ENCODE results near the gene GOLGA6A. TPM values are rescaled to one million over a fixed set of nuclear protein-coding genes. Genes with fewer than 3 reads are reported as not detected.
A peak's percentile ranks its signal among the peaks of the same experiment; 100 is the strongest.
"Not testable (repeated sequence)": the region's sequence is repeated elsewhere in the genome, so short reads cannot be mapped to it uniquely, and the experiment has no call there.

Gene GOLGA6A
- total RNA-seq, 2 donors from 2014 or later: not detected

DNA sequence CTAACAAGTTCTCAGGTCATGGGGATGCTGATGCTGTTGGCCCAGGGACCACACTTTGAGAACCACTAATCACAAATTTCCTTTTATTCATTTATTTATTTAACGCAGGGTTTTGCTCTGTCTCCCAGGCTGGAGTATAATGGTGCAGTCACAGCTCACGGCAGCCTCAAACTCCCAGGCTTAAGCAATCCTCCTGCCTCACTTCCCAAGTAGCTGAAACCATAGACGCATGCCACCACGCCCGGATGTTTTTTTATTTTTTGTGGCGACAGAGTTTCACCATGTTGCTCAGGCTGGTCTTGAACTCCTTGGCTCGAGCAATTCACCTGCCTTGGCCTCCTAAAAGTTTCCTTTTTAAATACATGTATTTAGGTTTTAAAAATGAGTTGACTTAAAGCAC is 27.4 kb upstream of the GOLGA6A start:
- H3K27ac ChIP-seq: no peak overlapping the region
- H3K9me3 ChIP-seq: no peaks in the 10 kb centered on the region
- H3K36me3 ChIP-seq: no peaks in the 10 kb centered on the region
- no peak overlapping the region for H3K4me3 ChIP-seq
- no peaks in the 10 kb centered on the region for H3K4me1 ChIP-seq
- TF ChIP-seq, protein P1, sequence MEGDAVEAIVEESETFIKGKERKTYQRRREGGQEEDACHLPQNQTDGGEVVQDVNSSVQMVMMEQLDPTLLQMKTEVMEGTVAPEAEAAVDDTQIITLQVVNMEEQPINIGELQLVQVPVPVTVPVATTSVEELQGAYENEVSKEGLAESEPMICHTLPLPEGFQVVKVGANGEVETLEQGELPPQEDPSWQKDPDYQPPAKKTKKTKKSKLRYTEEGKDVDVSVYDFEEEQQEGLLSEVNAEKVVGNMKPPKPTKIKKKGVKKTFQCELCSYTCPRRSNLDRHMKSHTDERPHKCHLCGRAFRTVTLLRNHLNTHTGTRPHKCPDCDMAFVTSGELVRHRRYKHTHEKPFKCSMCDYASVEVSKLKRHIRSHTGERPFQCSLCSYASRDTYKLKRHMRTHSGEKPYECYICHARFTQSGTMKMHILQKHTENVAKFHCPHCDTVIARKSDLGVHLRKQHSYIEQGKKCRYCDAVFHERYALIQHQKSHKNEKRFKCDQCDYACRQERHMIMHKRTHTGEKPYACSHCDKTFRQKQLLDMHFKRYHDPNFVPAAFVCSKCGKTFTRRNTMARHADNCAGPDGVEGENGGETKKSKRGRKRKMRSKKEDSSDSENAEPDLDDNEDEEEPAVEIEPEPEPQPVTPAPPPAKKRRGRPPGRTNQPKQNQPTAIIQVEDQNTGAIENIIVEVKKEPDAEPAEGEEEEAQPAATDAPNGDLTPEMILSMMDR (IDR thresholded peaks at IDR 0.05): no peak
- H3K27me3 ChIP-seq: no peaks in the 10 kb centered on the region
- no peak for DNase-seq (ENCODE audit: low spot score)

DNA sequence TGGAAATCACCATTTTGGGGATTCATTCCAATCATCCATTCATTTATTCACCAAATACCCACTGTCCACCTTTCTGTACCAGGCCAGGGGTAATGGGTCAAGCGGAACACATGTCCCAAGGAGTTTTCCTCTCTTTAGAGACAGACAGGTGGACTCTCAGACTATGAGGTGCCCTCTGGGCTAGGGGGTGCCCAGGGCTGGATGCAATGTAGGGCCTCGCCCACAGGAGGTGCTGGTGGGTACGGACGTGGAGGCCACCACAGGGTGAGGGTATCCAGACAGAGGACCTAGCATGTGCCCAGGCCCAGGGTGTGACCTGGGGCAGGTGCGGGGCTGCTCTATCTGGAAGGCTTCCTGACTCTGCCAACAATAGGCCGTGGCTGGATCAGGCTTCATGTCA is 26.3 kb upstream of the GOLGA6A start:
- H3K9me3 ChIP-seq; H3K27me3 ChIP-seq; H3K4me1 ChIP-seq; H3K27ac ChIP-seq; H3K36me3 ChIP-seq; DNase-seq (ENCODE audit: low spot score); H3K4me3 ChIP-seq: not testable (repeated sequence)

DNA sequence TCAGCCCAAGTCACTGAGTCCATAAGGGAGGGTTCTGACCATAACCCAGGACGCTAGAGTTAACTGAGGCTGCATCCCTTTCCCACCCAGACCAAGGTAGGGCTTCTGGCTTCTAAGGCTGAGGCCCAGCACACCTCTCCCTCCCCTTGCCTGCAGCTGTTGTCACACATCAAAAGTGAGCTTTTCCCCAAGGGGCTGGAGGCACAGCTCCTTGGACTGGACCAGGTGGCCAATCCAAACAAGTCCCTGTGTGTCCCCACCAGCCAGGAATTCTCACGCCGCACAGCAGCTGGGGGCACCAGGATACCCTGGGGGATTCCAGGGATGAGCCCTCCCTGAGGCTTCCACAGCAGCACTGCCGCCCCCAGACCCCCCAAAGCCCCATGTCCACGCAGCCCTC is 25.8 kb upstream of the GOLGA6A start:
- Histone ChIP-seq H3K36me3 (no peaks in the 10 kb centered on the region), H3K9me3 (no peaks in the 10 kb centered on the region), H3K4me1 (no peaks in the 10 kb centered on the region), H3K27ac (no peak overlapping the region), H3K27me3 (no peaks in the 10 kb centered on the region), H3K4me3 (no peak overlapping the region)
- DNase-seq (ENCODE audit: low spot score): no peak
- TF ChIP-seq, protein P1 (IDR thresholded peaks at IDR 0.05): no peak

DNA sequence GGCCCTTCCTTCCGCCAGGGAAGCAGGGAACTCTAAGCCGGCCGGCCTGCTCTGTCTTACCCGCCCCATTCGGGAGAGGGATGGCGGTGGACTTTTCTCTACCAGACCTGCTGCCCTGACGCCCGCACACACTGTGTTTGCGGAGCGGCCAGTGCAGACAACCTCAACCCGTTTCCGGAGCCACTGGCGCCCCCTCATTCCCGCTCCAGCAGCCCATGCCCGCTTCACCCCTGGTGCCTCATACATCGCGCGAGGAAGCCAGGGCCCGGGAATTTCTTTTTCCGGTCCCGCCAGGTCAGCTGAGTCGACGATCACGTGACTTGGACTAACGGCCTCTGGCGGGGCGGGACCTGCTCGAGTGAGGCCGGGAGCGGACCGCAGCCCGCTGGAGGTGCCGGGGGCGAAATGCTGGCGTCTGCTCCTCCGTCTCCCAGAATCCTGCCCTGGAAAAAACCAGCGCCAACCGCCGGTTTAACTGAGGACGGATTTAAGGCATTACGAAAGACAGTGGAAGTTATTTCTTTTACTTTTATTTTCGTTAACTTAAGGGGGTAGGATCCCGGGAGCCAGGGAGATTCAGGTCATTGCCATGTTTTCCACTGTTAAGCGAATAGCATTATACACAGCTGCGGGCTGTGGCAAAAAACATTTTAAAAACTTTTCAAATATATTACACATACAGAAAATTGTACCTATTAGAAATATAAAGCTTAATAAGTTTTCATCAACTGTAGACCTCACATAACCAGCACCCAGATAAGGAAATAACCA is 17.8 kb upstream of the GOLGA6A start:
- not testable (repeated sequence) for H3K27me3 ChIP-seq, H3K36me3 ChIP-seq, H3K9me3 ChIP-seq, H3K4me1 ChIP-seq
- peak; percentile 97 for DNase-seq (ENCODE audit: low spot score)
- Histone ChIP-seq H3K4me3 (peak overlapping the region; percentile 34 to 51), H3K27ac (peak overlapping the region; percentile 24 to 49)

DNA sequence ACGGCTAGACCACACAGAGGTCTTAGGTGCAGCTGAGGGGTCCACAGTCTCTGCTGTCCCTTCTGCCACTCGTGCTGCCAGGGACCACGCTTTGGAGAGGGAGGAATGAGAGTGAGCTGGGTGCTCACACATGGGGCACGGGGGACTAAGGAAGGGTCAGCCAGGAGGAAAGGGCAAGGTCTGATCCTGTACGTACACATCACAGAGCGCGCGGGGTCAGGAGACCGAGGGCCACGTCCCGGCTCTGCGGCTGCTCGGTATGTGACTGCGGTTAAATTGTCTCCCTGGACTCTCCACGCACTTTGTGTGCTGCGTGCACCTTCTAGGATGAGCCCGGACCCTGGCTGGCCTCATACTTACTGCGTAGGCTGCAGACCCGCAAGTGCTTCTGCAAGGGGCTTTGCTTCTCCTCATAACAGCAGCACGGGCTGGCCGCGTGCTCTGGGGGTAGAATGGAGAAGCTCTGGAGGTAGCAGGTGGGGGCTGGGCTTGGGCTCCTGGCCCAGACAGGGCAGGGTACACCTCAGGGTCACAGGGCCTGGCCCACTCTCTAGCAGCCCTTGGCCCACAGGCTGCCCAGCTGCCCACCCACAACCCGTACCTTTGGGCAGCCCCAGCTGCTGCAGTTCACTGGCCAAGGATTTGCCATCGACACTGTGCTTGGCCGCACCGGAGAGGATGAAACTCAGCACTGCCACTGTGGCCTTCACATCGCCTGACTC is 14.6 kb upstream of the GOLGA6A start:
- not testable (repeated sequence) for H3K4me1 ChIP-seq; H3K36me3 ChIP-seq; H3K27me3 ChIP-seq; H3K27ac ChIP-seq; DNase-seq (ENCODE audit: low spot score); H3K9me3 ChIP-seq; H3K4me3 ChIP-seq

DNA sequence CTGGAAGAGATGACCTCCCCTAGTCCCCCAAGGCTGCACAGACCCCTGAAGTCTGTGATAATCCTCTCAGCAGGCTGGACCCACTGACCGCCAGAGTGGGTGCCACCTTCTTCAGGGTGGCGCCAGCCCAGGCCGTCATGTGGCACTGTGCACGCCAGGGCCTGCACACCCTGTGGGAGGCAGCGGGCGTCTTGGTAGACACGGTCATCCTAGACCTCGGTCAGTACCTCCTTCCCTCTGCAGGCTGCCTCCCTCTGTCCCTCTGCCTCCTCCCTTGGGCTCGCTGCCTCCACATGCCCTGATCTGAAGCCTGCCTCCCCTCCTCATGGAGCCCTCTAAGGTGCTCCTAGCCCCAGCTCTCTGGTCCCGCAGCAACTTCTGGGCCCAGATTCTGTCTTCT is 13.3 kb upstream of the GOLGA6A start:
- H3K4me3 ChIP-seq; H3K36me3 ChIP-seq; H3K27ac ChIP-seq; H3K27me3 ChIP-seq; H3K4me1 ChIP-seq; DNase-seq (ENCODE audit: low spot score); H3K9me3 ChIP-seq: not testable (repeated sequence)

DNA sequence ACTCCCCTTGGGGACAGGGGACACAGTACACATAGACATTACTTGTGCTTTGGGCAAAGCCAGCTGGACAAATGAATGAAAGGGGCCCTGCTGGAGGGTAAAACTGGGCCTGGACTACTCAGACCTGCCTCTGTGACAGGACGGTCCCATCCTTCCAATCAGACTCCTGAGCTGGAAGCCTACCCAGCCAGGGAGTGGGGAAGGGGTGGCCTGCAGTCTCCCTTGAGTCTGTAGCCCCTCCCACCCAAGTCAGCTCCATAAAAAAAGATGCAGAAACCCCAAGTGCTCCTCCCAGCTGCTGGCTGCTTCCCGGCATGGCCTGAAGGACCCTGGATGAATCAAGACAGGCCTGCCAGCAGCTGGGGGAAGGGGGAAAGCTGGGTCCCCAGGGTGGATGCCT is 12.2 kb upstream of the GOLGA6A start:
- H3K4me3 ChIP-seq; H3K36me3 ChIP-seq; H3K27ac ChIP-seq; H3K27me3 ChIP-seq; H3K4me1 ChIP-seq; DNase-seq (ENCODE audit: low spot score); H3K9me3 ChIP-seq: not testable (repeated sequence)

DNA sequence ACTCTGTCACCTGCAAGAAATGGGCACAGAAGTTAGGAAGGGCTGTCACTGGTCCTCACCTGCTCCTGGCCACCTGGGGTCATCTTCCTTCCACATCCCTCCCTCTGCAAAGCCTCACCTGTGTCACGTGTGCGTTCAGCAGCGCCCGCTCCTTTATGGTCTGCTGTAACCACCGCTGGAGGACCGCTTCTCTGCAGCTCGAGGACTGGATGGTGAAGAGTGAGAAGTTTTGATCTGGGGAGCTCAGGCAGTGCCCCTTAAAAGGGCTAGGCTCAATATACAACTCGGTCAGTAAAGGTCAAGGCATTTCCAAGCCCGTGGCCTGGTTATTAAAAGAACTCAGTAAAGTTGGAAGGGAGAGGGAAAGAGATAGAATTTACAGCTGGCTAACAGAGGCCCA is 6.6 kb downstream of the GOLGA6A start:
- H3K4me3 ChIP-seq, H3K27me3 ChIP-seq, H3K36me3 ChIP-seq, H3K27ac ChIP-seq, H3K9me3 ChIP-seq, H3K4me1 ChIP-seq: not testable (repeated sequence)
- DNase-seq (ENCODE audit: low spot score): peak; percentile 50
